GM19043 (cell line): Measurements from ENCODE around the gene LILRB3.
"Not testable (repeated sequence)": the region's sequence is repeated elsewhere in the genome, so short reads cannot be mapped to it uniquely, and the experiment has no call there.

Experiments used
- ATAC-seq: cut with Tn5 transposase; IDR thresholded peaks from one replicate; pipeline ENCODE4 v1.9.1; 2021; ENCODE audit warnings: low read depth; ENCODE audit not compliant: unreplicated experiment

LILRB3 gene

GRCh38 chr19:54222474-54223276 is at the start of gene LILRB3:
Gene LILRB3 (minus strand): TSS chr19:54223007. CDS start chr19:54222976, 31 bp downstream.
- not testable (repeated sequence) for ATAC-seq

- ATAC-seq, result not testable (repeated sequence)
These were observed 49.4 kb upstream of the LILRB3 start for GRCh38 chr19:54272181-54272580.

GRCh38 chr19:54271587-54271986 is 48.8 kb upstream of the LILRB3 start:
- not testable (repeated sequence) for ATAC-seq

- ATAC-seq, result no peak
These were observed 48.3 kb upstream of the LILRB3 start for GRCh38 chr19:54271106-54271505.

- no peak for ATAC-seq
These were observed 46.1 kb upstream of the LILRB3 start for GRCh38 chr19:54268936-54269335.

GRCh38 chr19:54266133-54266532 is 43.3 kb upstream of the LILRB3 start:
- no peak for ATAC-seq

GRCh38 chr19:54262470-54262869 is 39.7 kb upstream of the LILRB3 start:
- ATAC-seq, result no peak

- no peak for ATAC-seq
These were observed 39.3 kb upstream of the LILRB3 start for GRCh38 chr19:54262066-54262465.

- no peak for ATAC-seq
These were observed 34.3 kb upstream of the LILRB3 start, which contains the start of gene LILRB5 for GRCh38 chr19:54257116-54257480. Gene LILRB5 (minus strand): TSS chr19:54257273. CDS start chr19:54257193, 80 bp downstream.

GRCh38 chr19:54256250-54257115 is 33.7 kb upstream of the LILRB3 start:
- ATAC-seq, result no peak

- no peak for ATAC-seq
These were observed 32.4 kb upstream of the LILRB3 start for GRCh38 chr19:54255105-54255775.

- no peak for ATAC-seq
These were observed 31.5 kb upstream of the LILRB3 start for GRCh38 chr19:54254195-54254906.

GRCh38 chr19:54253331-54254194 is 30.8 kb upstream of the LILRB3 start:
- no peak for ATAC-seq

- no peak for ATAC-seq
These were observed 30.0 kb upstream of the LILRB3 start for GRCh38 chr19:54252845-54253244.

- ATAC-seq, result no peak
These were observed 29.4 kb upstream of the LILRB3 start for GRCh38 chr19:54252243-54252642.

- ATAC-seq, result no peak
These were observed 25.3 kb upstream of the LILRB3 start for GRCh38 chr19:54248016-54248601.

GRCh38 chr19:54247106-54247930 is 24.5 kb upstream of the LILRB3 start:
- ATAC-seq, result no peak

- ATAC-seq, result no peak
These were observed 23.1 kb upstream of the LILRB3 start for GRCh38 chr19:54245936-54246335.
